Peyer's patch (tissue), 4 donors: ENCODE data around the gene RANBP2. TPM values are rescaled to one million over a fixed set of nuclear protein-coding genes. Genes with fewer than 3 reads are reported as not detected.
"Not testable (repeated sequence)": the region's sequence is repeated elsewhere in the genome, so short reads cannot be mapped to it uniquely, and the experiment has no call there.

ENCODE experiments used
- DNase-seq, 3 donors: peaks; one replicate each; pipeline ENCODE4 v3.0.0-alpha.2; 2017 to 2019
- H3K27ac ChIP-seq, 4 donors: fragments of 200-600 bp; sonication (generic); one replicate each; pipeline ENCODE4 v1.5.1; 2016 to 2019
- H3K27me3 ChIP-seq, 2 donors: fragments of 200-600 bp; sonication (generic); one replicate each; pipeline ENCODE4 v1.5.1; 2019
- H3K36me3 ChIP-seq, 3 donors: fragments of 200-600 bp; sonication (generic); one replicate each; pipeline ENCODE4 v1.5.1; 2016 to 2019
- H3K4me1 ChIP-seq, 4 donors: fragments of 200-600 bp; sonication (generic); one replicate each; pipeline ENCODE4 v1.5.1; 2016 to 2019
- H3K4me3 ChIP-seq, 4 donors: fragments of 200-600 bp; sonication (generic); 1 replicate in 3 of 4; 2 replicates in 1 of 4; pipeline ENCODE4 v1.5.1; 2016 to 2019; ENCODE audit warnings: mild to moderate bottlenecking in 1 of 4
- H3K9me3 ChIP-seq, 4 donors: fragments of 200-600 bp; sonication (generic); one replicate each; pipeline ENCODE4 v1.5.1; 2016 to 2019; ENCODE audit warnings: mild to moderate bottlenecking in 1 of 4
- POLR2A ChIP-seq, 2 donors: fragments of 450-650 bp; IDR thresholded peaks; one replicate each; pipeline ENCODE4 v1.5.1; 2017; ENCODE audit warnings: antibody characterized with exemption in 2 of 2, mild to moderate bottlenecking in 2 of 2, moderate library complexity in 2 of 2
- total RNA-seq, 4 donors: library from RNA; depleted of rRNA; stranded (reverse); fragments of >200 nt; gene quantifications; one replicate each; pipeline ENCODE4 v1.1.0, GENCODE V29; 2016
- TF ChIP-seq, protein P1 (sequence below), 6 experiments: fragments of 450-650 bp in 4 of 6; fragments of 200-600 bp in 2 of 6; sonication (generic) in 1 of 6; IDR thresholded peaks; one replicate each; pipeline ENCODE4 v1.5.1; 2017 to 2019; ENCODE audit warnings: antibody characterized with exemption in 6 of 6, mild to moderate bottlenecking in 3 of 6, moderate library complexity in 1 of 6

Gene RANBP2
- total RNA-seq, 4 donors from 2014 or later = 49.9 to 80.0 (median 56.9) TPM

DNA sequence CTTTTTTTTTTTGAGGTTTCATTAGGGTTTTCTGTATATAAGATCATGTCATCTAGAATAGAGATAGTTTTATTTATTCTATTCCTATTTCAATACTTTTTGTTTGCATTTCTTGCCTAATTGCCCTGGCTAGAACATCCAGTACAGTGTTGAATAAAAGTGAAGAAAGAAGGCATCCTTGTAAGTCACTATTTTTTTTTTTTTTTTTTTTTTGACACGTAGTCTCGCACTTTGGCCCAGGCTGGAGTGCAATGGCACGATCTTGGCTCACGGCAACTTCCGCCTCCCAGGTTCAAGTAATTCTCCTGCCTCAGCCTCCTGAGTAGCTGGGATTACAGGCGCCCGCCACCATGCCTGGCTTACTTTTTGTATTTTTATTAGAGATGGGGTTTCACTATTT lies 27.8 kb upstream of the RANBP2 start:
- H3K27ac ChIP-seq = no peak overlapping the region

GRCh38 chr2:108701208-108701607 lies 18.1 kb upstream of the RANBP2 start:
- TF ChIP-seq, protein P1, sequence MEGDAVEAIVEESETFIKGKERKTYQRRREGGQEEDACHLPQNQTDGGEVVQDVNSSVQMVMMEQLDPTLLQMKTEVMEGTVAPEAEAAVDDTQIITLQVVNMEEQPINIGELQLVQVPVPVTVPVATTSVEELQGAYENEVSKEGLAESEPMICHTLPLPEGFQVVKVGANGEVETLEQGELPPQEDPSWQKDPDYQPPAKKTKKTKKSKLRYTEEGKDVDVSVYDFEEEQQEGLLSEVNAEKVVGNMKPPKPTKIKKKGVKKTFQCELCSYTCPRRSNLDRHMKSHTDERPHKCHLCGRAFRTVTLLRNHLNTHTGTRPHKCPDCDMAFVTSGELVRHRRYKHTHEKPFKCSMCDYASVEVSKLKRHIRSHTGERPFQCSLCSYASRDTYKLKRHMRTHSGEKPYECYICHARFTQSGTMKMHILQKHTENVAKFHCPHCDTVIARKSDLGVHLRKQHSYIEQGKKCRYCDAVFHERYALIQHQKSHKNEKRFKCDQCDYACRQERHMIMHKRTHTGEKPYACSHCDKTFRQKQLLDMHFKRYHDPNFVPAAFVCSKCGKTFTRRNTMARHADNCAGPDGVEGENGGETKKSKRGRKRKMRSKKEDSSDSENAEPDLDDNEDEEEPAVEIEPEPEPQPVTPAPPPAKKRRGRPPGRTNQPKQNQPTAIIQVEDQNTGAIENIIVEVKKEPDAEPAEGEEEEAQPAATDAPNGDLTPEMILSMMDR (IDR thresholded peaks at IDR 0.05) = no peak
- no peak for TF ChIP-seq POLR2A (IDR thresholded peaks at IDR 0.05)
- no peak for DNase-seq
- Histone ChIP-seq H3K27ac (no peak overlapping the region), H3K4me1 (no peaks in the 10 kb centered on the region), H3K4me3 (no peak overlapping the region), H3K27me3 (no peaks in the 10 kb centered on the region), H3K9me3 (no peaks in the 10 kb centered on the region), H3K36me3 (no peaks in the 10 kb centered on the region)

More for the DNA sequence above, 27.8 kb upstream of the RANBP2 start:
- Histone ChIP-seq H3K4me3 (no peak overlapping the region), H3K36me3 (no peaks in the 10 kb centered on the region), H3K9me3 (no peaks in the 10 kb centered on the region), H3K4me1 (no peaks in the 10 kb centered on the region), H3K27me3 (no peaks in the 10 kb centered on the region)
- no peak for DNase-seq
- TF ChIP-seq, protein P1 (IDR thresholded peaks at IDR 0.05) = no peak

- no peaks in the 10 kb centered on the region for H3K36me3 ChIP-seq
- no peaks in the 10 kb centered on the region for H3K4me1 ChIP-seq
- H3K9me3 ChIP-seq = no peaks in the 10 kb centered on the region
- no peak overlapping the region for H3K27ac ChIP-seq
- no peak overlapping the region for H3K4me3 ChIP-seq
- no peak for DNase-seq
- H3K27me3 ChIP-seq = no peaks in the 10 kb centered on the region
- no peak for TF ChIP-seq POLR2A (IDR thresholded peaks at IDR 0.05)
- TF ChIP-seq, protein P1 (IDR thresholded peaks at IDR 0.05) = no peak
These were observed 17.5 kb upstream of the RANBP2 start for GRCh38 chr2:108701806-108702205.

DNA sequence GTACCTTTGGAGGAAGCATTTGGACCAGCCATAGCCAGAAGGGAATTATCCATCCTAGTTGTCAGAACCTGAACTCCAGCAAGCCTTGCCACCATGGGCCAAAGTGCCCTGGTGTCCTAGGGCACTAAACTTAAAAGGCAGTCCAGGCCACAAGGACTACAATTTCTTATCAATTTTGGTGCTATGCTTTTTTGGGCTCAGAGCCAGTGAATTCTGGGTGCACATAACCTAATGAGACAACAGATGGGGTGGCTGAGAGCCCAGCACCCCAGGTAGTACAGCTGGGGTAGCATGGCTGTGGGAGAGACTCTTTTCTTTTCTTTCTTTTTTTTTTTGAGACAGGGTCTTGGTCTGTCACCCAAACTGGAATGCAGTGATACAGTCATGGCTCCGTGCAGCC lies 14.4 kb upstream of the RANBP2 start:
- H3K36me3 ChIP-seq = no peaks in the 10 kb centered on the region

DNA sequence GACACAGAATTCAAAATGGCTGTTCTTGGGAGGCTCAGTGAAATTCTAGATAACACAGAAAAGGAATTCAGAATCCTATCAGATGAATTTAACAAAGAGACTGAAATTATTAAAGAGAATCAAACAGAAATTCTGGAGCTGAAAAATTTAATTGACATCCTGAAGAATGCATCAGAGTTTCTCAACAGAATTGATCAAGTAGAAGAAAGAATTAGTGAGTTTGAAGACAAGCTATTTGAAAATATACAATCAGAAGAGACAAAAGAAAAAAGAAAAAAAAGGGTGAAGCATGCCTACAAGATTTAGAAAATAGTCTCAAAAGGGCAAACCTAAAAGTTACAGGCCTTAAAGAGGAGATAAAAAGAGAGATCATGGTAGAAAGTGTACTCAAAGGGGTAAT lies 12.0 kb upstream of the RANBP2 start:
- no peaks in the 10 kb centered on the region for H3K4me1 ChIP-seq
- no peak overlapping the region for H3K27ac ChIP-seq
- DNase-seq = no peak
- TF ChIP-seq, protein P1 (IDR thresholded peaks at IDR 0.05) = no peak
- TF ChIP-seq POLR2A (IDR thresholded peaks at IDR 0.05) = no peak
- H3K4me3 ChIP-seq = no peak overlapping the region
- H3K9me3 ChIP-seq = no peaks in the 10 kb centered on the region
- H3K36me3 ChIP-seq = no peaks in the 10 kb centered on the region
- H3K27me3 ChIP-seq = no peaks in the 10 kb centered on the region

More for the DNA sequence above, 14.4 kb upstream of the RANBP2 start:
- Histone ChIP-seq H3K4me1 (no peaks in the 10 kb centered on the region), H3K4me3 (no peak overlapping the region), H3K27ac (no peak overlapping the region), H3K27me3 (no peaks in the 10 kb centered on the region), H3K9me3 (no peaks in the 10 kb centered on the region)
- no peak for DNase-seq
- no peak for TF ChIP-seq POLR2A (IDR thresholded peaks at IDR 0.05)
- TF ChIP-seq, protein P1 (IDR thresholded peaks at IDR 0.05) = no peak

- H3K4me3 ChIP-seq, H3K9me3 ChIP-seq, H3K27me3 ChIP-seq, H3K36me3 ChIP-seq, H3K27ac ChIP-seq, DNase-seq: not testable (repeated sequence)
- peaks cover 0 to 13% (median 2%) of the 10 kb centered on the region in 4 donors for H3K4me1 ChIP-seq
These were observed 2.3 kb upstream of the RANBP2 start for GRCh38 chr2:108716971-108717370.

DNA sequence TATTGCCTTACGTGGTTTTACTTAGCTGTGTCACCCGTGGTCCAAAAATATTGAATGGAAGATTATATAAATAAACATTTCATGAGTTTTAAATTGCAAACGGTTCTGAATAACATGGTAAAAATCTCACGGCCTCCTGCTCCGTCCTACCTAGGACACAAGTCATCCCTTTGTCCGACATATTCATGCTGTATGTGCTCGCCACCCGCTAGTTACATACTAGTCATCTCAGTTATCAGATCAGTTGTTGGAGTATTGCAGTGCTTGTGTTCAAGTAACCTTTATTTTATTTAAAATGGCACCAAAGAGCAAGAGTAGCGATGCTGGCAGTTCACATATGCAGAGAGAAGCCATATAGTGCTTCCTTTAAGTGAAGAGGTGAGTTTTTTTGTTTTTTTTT lies 6.8 kb downstream of the RANBP2 start:
- H3K27ac ChIP-seq, DNase-seq, H3K4me3 ChIP-seq, H3K36me3 ChIP-seq, H3K9me3 ChIP-seq, H3K27me3 ChIP-seq: not testable (repeated sequence)
- H3K4me1 ChIP-seq = peaks cover 0 to 14% (median 0%) of the 10 kb centered on the region in 4 donors

DNA sequence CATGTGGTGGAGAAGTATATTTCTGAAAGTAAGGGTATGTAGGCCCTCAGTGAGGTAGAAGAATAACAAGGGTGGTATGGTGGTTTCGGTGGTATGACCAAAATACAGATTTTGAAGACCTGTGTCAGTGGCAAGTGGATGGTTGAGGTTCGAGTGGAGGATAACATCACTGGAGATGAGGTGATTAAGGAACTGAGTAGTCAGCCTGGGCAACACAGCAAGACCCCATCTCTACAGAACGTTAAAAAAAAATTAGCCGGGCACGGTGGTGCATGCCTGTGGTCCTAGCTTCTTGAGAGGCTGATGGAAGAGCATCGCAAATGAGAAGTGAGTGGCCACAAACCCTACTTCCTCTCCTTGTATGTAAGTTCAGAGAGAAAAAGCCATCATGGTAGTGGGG lies 15.4 kb downstream of the RANBP2 start:
- not testable (repeated sequence) for H3K4me3 ChIP-seq, H3K4me1 ChIP-seq, H3K27ac ChIP-seq, H3K27me3 ChIP-seq, H3K9me3 ChIP-seq, DNase-seq
- peaks cover 0 to 36% (median 0%) of the 10 kb centered on the region in 3 donors for H3K36me3 ChIP-seq

- not testable (repeated sequence) for H3K4me3 ChIP-seq, H3K27ac ChIP-seq, DNase-seq, H3K27me3 ChIP-seq, H3K9me3 ChIP-seq, H3K4me1 ChIP-seq
- peaks cover 0 to 41% (median 0%) of the 10 kb centered on the region in 3 donors for H3K36me3 ChIP-seq
These were observed 38.7 kb downstream of the RANBP2 start for GRCh38 chr2:108757973-108758372.

- not testable (repeated sequence) for H3K27ac ChIP-seq, H3K4me1 ChIP-seq, H3K4me3 ChIP-seq, DNase-seq, H3K27me3 ChIP-seq, H3K9me3 ChIP-seq
- peaks cover 0 to 43% (median 3%) of the 10 kb centered on the region in 3 donors for H3K36me3 ChIP-seq
These were observed 43.3 kb downstream of the RANBP2 start for GRCh38 chr2:108762618-108763017.
